ENCODE measurements around the gene TUBA4A. TPM values are rescaled to one million over a fixed set of nuclear protein-coding genes. Genes with fewer than 3 reads are reported as not detected.
A peak's percentile ranks its signal among the peaks of the same experiment; 100 is the strongest.

TUBA4A gene
- total and polyA plus RNA-seq, 4 donors, result 15.6 to 82.1 (median 43.0) TPM

DNA sequence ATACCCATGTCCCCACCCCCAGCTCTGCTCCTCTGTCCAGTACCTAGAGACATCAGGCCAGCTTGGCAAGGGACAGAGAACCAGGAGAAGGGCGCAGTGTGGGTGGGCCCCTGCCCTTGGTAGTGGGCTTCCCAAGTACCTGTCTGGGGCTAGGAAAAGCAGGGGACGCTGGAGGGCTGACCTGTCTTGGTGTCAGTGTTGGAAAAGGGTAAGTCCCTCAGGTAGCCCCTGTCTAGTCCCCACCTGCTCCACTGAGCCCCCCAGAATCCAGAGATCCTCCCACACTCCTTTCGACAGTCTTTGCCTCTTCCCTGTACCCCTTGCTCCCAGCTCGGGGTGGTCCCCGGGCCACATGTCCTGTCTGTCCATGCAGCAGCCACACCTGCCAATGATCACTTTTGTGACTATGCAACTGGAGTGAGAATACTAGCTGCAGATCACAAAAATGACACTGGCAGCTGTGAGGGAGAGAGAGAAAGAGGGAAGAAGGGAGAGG lies 40.1 kb upstream of the TUBA4A start:
- DNase-seq (no peak), ATAC-seq (ENCODE audit: insufficient read depth, low FRiP score) (no peak)
- Histone ChIP-seq H3K9ac (ENCODE audit: insufficient read depth in 1 of 2, low read length in 2 of 2) (no peak overlapping the region), H3K4me1 (ENCODE audit: control insufficient read depth in 5 of 5, insufficient read depth in 5 of 5, low read length in 5 of 5) (peaks cover 0 to 13% (median 4%) of the 10 kb centered on the region in 5 donors), H3K27ac (ENCODE audit: low read depth in 1 of 2, low read length in 1 of 2) (no peak overlapping the region), H3K27me3 (ENCODE audit: control insufficient read depth in 3 of 3, insufficient read depth in 3 of 3, low read length in 2 of 3) (peaks cover 0 to 5% (median 0%) of the 10 kb centered on the region in 3 donors), H3K9me3 (ENCODE audit: control insufficient read depth in 4 of 4, insufficient read depth in 3 of 4, low read length in 3 of 4) (no peaks in the 10 kb centered on the region), H3K4me3 (no peak overlapping the region), H3K36me3 (ENCODE audit: control insufficient read depth in 4 of 4, insufficient read depth in 4 of 4, low read length in 4 of 4) (no peaks in the 10 kb centered on the region)
- 88 to 89% methylated on average over 5 of the region's 5 CpGs for WGBS, 2 donors
- TF ChIP-seq, protein P1, sequence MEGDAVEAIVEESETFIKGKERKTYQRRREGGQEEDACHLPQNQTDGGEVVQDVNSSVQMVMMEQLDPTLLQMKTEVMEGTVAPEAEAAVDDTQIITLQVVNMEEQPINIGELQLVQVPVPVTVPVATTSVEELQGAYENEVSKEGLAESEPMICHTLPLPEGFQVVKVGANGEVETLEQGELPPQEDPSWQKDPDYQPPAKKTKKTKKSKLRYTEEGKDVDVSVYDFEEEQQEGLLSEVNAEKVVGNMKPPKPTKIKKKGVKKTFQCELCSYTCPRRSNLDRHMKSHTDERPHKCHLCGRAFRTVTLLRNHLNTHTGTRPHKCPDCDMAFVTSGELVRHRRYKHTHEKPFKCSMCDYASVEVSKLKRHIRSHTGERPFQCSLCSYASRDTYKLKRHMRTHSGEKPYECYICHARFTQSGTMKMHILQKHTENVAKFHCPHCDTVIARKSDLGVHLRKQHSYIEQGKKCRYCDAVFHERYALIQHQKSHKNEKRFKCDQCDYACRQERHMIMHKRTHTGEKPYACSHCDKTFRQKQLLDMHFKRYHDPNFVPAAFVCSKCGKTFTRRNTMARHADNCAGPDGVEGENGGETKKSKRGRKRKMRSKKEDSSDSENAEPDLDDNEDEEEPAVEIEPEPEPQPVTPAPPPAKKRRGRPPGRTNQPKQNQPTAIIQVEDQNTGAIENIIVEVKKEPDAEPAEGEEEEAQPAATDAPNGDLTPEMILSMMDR (IDR thresholded peaks at IDR 0.05; ENCODE audit: control extremely low read depth, extremely low read depth), result no peak

DNA sequence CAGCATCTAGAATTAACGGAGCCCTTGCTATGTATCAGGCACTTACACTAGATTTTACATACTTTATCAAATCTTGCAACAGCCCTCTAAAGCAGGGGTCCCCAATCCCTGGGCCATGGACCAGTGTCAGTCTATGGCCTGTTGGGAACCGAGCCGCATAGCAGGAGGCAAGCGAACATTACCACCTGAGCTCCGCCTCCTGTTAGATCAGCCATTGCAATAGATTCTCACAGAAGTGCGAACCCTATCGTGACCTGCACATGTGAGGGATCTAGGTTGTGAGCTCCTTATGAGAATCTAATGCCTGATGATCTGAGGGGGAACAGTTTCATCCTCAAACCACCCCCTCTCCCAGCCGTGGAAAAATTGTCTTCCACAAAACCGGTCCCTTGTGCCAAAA lies 38.9 kb upstream of the TUBA4A start:
- 92% methylated on average over 9 of the region's 9 CpGs for WGBS, 2 donors
- no peaks in the 10 kb centered on the region for H3K9me3 ChIP-seq (ENCODE audit: control insufficient read depth in 4 of 4, insufficient read depth in 3 of 4, low read length in 3 of 4)
- TF ChIP-seq, protein P1 (IDR thresholded peaks at IDR 0.05; ENCODE audit: control extremely low read depth, extremely low read depth), result no peak
- no peak for DNase-seq
- no peak overlapping the region for H3K4me3 ChIP-seq
- H3K36me3 ChIP-seq (ENCODE audit: control insufficient read depth in 4 of 4, insufficient read depth in 4 of 4, low read length in 4 of 4), result no peaks in the 10 kb centered on the region
- no peak overlapping the region for H3K9ac ChIP-seq (ENCODE audit: insufficient read depth in 1 of 2, low read length in 2 of 2)
- peaks cover 0 to 13% (median 4%) of the 10 kb centered on the region in 5 donors for H3K4me1 ChIP-seq (ENCODE audit: control insufficient read depth in 5 of 5, insufficient read depth in 5 of 5, low read length in 5 of 5)
- peaks cover 0 to 5% (median 0%) of the 10 kb centered on the region in 3 donors for H3K27me3 ChIP-seq (ENCODE audit: control insufficient read depth in 3 of 3, insufficient read depth in 3 of 3, low read length in 2 of 3)
- no peak for ATAC-seq (ENCODE audit: insufficient read depth, low FRiP score)
- H3K27ac ChIP-seq (ENCODE audit: low read depth in 1 of 2, low read length in 1 of 2), result no peak overlapping the region

DNA sequence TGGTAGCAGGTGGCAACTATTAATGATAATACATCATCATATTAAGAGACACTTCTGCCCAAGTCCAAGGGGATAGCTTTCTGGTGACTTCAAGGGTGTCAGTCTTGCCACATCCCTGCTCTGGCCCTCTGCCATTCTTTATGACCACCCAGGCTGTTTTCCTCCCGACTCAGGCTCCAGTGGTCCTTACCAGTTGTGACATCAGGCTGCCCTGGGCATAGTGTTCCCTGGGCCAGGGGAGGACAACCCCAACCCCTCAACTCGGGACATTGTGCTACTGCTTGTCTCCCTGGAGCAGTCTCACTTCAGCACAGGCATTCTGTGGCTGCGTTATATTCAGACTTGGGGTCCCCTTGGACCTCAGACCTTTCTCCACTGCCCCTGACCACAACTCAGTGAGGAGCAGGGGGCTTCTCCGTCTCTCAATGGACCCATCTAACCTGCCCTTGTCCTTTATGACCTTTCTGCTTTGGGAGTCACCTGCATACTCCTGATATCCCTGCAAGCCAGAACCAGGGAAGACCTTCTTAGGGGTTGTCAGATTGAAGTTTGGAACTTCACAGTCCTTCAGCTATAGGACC lies 38.3 kb upstream of the TUBA4A start:
- peak in 1 of 3 donors; percentile 14 for DNase-seq
- peaks cover 0 to 13% (median 4%) of the 10 kb centered on the region in 5 donors for H3K4me1 ChIP-seq (ENCODE audit: control insufficient read depth in 5 of 5, insufficient read depth in 5 of 5, low read length in 5 of 5)
- no peaks in the 10 kb centered on the region for H3K36me3 ChIP-seq (ENCODE audit: control insufficient read depth in 4 of 4, insufficient read depth in 4 of 4, low read length in 4 of 4)
- no peak overlapping the region for H3K9ac ChIP-seq (ENCODE audit: insufficient read depth in 1 of 2, low read length in 2 of 2)
- TF ChIP-seq, protein P1 (IDR thresholded peaks at IDR 0.05; ENCODE audit: control extremely low read depth, extremely low read depth), result no peak
- H3K4me3 ChIP-seq, result no peak overlapping the region
- H3K27me3 ChIP-seq (ENCODE audit: control insufficient read depth in 3 of 3, insufficient read depth in 3 of 3, low read length in 2 of 3), result peaks cover 0 to 5% (median 0%) of the 10 kb centered on the region in 3 donors
- WGBS, 2 donors, result 74 to 81% methylated on average over 4 of the region's 4 CpGs
- H3K9me3 ChIP-seq (ENCODE audit: control insufficient read depth in 4 of 4, insufficient read depth in 3 of 4, low read length in 3 of 4), result no peaks in the 10 kb centered on the region
- no peak for ATAC-seq (ENCODE audit: insufficient read depth, low FRiP score)
- H3K27ac ChIP-seq (ENCODE audit: low read depth in 1 of 2, low read length in 1 of 2), result no peak overlapping the region

Measured in lung (tissue), 12 donors.